HG02981 (cell line): ENCODE results near the gene PIGN.

Source experiments
- ATAC-seq: cut with Tn5 transposase; IDR thresholded peaks from one replicate; pipeline ENCODE4 v1.9.1; 2021; ENCODE audit warnings: mild to moderate bottlenecking, moderate library complexity; ENCODE audit not compliant: unreplicated experiment

PIGN gene

DNA sequence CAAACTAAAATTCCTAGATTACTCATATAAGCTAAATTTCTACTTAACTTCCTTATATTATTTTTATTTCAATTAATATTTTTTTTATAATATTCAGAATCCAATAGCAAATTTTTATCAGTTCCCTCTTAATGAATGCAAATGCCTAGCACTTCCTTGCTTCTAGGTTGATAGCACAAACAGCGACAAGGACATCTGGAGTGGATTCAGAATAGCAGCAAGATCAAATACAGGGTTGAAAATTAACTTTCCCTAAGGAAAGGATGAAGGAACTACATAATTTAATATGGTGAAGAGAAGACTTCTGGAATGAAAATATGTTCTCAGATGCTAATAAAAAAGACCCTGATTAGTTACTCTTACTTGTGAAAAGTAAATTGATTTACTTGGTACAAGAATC, 64.5 kb downstream of the PIGN start:
- no peak for ATAC-seq

DNA sequence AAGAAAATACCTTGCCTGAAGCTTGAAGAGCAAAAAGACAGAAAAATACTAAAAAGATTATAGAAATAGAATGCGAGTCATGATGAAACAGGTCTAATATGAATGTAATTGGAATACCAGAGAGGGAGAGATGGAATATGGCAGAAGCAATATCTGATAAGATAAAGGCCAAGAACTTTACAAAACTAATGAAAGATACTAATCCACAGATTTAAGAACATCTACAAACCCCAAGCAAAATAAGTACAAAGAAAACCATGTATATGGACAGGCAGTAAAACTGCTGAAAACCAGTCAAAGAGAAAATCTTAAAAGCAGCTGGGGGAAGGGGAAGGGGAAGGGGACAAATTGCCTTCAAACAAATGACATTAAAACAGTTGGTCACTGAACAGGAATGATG, 67.0 kb downstream of the PIGN start:
- ATAC-seq, result no peak

DNA sequence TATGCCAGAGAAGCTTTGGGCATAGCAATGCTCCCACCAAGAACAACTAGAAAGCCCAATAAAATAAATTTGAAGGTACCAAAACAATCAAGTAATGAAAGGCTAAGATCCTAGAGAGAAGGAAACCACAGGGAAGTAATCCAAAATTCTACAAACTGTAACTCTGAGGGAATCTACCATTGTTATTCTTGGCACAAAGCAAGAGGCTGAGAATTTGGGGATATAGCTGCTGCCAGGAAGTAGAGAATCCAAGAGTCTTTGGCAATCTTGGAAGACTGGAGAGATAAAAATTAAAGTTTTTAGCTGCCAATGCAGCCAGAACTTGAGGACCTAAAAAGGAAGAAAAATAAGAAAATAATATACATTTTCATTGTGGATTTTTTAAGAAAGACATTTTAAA, 68.5 kb downstream of the PIGN start:
- no peak for ATAC-seq

DNA sequence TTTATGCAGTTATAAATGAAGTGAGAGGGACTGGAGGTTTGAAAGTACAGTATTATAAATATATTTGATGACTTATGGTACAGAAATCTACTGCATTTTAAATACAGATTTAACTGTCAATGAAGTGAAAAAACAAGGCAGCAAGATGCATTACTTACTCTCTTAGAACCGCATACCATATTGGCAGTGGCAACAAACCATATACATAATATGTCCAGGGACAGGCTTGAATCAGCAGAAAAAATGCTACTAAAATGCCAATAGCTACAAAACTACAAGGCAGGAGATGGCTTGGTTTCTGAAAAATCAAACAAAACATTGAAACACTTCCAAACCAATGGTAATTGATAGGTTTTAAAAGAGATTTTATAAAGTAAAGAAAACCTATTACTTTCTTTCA, 77.2 kb downstream of the PIGN start:
- no peak for ATAC-seq

DNA sequence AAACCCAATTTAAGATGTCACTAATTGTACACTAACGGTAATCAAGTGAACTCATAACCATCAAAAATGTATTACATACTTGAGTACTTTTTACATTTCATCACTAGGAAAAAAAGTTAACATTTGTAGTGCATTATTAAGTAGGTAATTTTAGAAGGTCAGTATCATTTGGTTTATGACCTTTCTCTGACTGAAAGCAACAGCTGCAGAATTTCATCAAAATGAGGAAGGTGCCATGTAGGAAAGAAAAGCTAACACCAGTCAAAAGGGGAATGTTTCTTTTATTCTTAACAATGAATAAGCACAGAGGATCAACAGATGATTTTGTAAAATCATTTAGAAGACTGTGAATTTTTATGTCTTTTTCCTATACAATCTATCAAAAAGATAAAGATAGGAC, 79.0 kb downstream of the PIGN start:
- ATAC-seq, result no peak

DNA sequence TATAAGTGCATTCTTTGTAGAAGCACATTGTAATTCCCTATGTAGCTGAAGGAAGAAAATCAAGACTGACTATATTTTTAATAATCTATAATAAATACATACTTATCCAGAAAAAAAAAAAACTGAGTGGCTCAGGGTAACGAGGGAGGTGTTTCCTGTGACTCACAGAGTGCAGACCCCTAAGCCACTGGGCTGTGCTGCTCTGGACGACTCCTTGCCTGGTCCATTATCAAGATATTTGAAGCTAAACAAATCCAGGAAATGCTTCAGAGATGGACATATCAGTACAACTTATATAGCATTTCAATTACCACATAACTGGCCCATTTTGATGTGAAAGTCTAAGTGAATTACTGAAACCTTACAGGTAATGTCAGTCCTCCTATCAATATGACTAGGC, 80.6 kb downstream of the PIGN start:
- ATAC-seq, result no peak

DNA sequence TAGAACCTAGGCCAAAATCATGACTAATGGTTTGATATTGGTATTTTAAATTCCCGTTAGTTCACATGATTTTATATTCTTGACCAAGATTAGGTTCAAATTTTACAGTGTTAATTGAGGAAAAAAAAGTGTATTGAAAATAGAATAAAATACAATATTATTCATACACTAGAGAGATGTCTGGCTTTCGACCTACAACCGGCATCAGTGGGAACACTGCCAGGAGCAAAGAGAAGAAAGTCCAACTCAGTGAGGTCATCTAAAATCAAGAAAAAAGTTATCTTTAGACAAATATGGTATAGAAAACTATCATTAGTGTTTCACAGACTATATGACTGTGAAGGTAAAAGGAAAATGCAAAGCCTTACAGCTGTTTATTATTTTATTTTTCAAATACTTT, 81.5 kb downstream of the PIGN start:
- no peak for ATAC-seq

DNA sequence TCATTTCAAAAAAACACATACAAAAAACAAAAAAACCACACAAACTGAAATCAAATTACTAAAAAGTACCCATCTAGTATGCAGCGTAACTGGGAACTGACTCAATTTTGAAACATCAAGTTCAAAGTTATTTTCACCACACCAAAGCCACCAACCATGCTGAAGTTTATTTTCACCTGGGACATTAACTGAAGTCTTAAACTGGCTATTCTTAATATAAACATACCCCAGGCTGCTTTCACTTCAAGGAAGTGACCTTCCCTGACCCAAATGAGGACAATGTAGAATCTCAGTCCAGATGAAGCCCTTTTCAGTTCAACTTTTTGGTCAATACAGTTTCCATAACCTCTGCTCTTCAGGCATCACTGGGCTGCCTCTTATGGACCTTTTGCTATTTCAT, 84.6 kb downstream of the PIGN start:
- ATAC-seq, result peak; percentile 55

DNA sequence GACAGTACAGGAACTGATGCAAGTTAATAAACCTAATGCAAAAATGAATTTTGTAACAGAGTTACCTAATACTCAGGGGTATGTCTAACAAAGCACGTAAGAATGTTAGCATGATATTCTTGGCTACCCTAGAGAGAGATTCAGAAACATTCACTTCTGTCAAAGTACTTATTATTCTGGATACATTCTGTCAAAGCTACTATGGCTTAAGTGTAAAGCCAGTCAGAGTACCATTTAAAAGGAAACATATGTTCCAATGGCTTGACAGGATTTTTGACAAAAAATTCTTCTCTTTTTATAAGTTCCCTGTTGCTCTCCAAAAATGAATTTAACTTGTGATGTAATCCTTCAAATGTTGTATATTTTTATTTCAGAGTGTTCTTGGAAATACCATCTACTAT, 85.5 kb downstream of the PIGN start:
- no peak for ATAC-seq

DNA sequence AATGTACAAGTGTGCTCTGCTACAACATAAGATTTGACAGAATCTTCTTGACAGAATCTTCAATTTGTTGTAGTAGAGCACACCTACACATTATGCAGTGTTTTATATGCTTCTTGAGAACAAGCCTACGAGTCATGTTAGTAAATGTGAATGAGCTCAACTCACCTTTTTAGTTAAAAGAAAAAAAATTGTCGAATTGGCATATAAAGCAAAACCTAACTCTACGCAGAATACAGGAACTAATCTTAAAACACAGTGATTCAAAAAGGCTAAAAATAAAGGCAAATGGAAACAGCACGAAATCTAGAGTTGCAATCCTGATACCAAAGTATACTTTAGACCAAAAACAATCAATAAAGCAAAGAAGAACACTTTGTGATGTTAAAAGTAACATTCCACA, 87.9 kb downstream of the PIGN start:
- no peak for ATAC-seq

DNA sequence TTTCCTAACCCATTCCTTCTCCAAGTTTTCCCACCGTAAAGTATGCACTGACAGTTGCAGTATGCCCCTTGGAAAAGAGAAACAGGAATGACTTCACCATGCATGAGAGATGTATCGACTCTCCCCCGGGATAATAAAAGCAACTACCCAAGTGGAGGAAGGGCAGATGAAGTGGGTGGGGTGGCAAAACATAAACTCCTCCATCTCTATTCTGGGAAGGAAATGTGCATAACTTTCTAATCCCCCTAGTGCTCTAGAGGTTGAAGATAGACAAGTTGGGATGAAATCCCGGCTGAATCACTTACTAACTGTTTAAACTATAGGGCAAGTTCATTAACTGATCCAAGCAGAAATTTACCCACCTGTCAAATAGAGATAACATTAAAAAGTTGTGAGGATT, 89.2 kb downstream of the PIGN start:
- no peak for ATAC-seq

DNA sequence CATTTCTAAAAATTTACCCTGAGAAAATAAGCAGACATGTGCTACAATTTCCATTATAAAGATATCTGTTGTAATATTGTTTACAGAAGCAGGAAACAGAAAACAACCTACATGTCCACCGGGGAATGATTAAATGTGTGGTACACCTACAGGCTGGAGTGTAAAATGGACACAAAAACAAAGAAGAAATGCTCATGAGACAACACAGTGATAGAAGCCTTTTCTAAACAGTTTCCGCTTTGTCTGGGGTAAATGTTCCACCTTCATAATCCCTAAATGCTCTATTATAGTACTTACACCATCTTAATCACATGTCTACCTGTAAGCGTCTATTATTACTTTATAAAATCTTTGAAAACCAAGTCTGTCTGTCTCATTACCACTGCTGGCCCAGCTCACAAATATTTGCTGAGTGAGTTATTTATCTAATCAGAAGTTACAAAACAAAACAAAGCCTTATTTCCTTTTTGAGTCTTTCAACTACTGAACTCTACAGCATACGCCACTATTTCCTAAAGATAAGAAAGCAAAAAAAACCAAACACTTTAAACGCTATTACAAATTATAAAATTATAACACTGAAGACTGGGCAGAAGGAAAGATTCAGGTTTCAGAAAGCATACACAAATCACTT, 95.3 kb downstream of the PIGN start:
- no peak for ATAC-seq

DNA sequence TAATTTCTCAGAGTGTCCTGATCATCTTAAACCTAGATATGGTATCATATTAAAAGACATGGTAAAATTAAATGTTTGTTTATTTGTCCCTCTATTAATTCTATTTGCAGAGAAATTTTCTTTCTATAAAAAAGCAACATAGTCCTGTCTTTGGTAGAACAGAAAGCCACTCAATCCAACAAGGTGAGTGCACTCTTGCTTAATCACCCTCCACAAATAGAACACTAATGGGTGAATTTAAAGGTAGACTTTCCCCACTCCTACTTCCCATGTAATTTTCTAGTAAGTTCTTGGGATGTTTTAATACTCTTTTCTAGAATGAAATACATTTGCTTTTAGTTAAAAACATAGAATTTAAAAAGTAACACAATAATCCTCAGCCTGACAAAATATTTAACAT, 97.7 kb downstream of the PIGN start:
- no peak for ATAC-seq

DNA sequence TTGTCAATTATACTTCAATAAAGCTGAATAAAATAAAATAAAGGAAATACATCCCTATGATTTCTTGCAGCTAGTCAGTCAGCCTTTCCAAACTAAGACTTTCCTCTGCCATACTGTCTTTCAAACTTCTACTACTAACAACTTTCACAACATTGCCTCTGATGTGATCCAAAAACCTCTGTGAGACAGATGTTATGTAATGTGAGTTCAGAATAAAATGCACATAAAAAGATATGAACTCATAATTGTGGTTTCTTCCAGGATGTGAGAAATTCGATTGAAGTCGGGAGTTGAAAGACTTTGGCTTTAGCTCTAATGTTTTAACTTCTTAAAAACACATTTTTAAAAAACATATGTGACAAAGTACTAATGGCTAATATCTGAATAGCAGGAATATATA, 98.7 kb downstream of the PIGN start:
- ATAC-seq, result no peak

DNA sequence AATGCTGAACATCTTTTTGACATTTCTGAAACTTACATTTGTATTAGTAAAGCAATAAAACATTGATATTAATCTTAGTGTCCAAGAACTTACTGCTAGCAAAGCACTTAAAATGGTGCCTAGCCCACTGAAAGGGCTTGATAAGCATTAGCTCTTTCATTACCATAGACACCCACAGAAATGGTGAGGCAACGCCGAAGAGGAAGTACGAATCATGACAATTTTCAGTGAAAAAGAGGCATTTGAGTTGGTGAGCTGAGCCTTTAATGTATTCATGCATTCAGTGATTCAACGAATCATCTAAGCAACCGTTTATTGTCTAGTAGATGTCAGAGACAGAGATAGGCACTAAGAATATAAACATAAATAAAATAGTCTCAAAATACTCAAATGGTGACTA, 101.1 kb downstream of the PIGN start:
- no peak for ATAC-seq

DNA sequence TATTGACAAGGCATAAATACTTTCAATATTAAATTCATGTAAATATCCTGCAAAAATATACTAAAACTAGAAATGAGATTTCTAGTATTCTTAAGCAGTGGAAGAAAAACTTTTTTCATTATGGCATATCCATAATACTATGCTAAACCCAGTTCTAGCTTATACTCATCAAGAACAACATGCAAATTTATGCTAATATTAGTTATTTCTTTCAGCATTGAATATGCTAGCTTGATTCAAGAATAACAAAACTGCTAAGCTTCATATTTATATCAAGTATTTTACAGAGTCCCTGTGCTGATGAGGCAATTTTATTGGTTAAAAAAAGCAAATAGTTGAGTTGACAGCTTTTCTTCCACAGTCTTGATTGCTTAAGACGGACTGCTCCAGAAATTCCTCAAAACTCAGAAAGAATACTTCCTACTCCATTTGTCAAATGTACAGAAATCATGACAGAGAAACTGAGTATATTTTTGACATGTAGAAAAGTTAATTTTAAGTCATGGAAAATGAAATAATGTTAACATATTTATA, 105.0 kb downstream of the PIGN start:
- ATAC-seq, result no peak

DNA sequence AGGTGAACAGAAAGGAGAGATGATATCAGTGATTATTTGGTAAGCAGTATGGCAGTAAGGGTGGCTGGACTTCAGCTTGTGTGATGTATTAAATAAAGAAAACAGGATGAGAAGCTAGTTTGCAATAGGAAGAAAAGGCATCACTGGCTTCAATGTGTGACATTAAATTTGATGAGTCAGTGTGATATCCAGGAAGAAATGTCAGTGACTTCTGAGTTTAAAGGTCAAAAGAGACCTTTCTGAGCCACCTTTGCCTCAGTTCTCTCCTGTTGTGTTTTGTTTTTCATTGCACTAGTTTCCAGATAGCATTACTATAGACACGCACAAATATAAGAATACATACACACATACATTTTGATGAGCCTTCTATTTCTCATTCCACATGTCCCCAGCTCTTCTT, 105.6 kb downstream of the PIGN start:
- no peak for ATAC-seq

DNA sequence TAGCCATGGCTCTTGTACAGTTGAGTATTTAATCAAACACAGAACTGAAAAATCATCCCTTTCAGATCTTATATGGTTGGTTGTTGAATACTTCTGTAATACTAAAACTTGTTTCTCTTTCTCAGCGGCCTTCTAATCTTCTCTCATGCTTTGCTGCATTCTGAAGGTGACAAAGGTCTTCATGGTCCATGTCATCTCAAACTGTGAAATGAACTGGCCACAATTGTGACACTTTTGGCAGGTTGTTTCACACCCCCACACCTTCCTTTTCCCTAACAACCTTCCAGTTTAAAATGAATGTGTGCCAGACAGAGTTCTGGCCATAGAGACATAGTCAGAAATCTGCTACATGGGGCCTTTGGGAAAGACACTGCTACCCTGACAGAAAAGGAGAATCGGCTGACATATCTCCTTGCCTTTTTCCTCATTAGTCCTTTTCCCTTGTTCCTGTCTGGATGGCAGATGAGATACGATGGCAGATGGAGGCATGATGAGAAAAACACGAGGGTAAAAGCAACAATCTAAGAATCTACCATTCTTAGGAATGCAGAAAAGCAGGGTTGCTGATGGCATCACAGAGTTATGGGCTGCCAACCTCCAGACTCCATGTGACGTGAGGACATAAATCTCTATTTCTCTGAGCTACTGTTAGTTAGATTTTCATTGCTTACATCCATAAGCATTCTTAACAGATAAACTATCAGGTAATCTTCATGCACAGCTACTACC, 106.5 kb downstream of the PIGN start:
- ATAC-seq, result no peak

DNA sequence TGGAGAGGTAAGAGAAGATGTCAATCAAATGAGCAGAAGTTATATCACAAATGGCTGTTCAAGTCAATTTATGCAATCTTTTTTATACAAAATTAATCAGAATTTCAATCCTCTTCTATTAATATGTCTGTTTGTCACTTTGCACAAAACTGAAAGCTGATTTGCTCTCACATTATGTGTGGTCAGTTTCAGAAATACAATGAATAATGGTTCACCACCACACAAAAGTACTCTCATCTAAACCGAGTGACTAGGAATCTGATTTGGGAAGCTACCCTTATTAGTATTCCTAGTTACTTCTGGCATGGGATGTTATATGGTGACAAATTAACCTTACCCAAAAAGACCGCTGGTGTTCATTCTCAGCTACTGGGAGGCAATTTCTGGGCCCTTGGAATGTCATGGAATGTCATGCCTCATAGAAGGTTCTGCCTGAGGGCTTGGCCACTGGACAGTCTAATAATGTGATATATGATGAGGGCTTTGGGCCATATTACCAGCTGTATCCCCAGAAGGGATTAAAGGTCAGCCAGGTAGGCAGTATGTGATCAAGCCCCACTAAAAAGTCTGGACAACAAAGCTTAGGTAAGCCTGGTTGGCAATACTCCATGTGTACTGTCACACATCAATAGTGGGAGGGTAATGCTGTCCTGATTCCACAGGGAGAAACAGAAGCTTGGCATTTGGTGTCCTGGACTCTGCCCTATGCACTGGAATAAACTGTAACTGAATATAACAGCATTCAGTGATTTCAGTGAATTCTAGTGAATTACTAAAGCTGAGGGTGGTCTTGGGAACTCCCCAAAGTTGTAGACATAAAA, 113.2 kb downstream of the PIGN start:
- no peak for ATAC-seq

DNA sequence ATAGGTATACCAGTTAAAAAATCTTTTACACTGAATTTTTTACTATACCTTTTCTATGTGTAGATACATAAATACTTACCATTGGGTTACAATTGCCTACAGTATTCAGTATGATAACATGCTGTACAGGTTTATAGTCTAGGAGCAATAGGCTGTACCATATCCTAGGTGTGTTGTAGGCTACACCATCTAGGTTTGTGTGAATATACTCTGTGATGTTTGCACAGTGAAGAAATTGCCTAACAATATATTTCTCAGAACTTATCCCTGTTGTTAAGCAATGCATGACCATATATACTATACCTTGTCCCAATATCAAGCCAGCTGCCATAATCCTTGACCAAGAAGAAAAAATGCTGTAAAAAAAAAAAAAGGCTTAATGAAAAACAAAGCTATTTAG, 114.5 kb downstream of the PIGN start:
- no peak for ATAC-seq

DNA sequence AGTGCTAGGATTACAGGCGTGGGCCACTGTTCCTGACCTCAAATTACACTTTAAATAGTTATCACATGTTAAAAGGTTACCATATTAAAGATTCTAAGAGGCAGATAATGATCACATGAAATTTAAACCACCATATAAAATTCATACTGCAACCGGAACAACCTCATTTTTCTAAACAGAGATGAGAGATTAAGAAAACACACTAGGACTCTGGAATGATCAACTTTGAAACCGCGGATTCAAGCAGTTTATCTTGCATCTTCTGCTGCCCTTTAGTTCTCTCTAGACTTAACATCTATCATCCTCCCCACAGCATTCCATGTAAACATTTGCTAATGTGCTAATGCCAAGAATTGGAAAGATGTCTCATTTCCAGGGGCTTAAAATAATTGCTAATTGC, 115.8 kb downstream of the PIGN start:
- no peak for ATAC-seq

DNA sequence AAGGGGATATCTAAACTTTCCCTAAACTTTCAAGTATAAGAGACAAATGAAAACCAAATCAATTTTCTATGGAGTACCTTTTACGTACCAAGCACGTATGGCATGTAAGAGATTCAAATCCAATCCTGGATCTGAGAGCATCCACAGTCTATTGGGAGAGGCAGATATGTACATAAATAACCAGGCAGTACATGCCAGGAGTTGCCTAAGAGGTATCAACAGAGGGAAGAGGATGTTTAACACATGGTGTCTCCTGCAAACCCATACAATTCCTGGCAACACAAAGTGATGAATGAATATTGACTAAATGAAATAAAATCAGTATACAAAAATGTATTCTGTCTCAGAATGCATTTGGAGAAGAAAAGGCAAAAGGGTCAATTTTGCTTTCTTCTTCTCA, 116.6 kb downstream of the PIGN start:
- no peak for ATAC-seq
